ENCODE measurements around the gene TNFRSF14. TPM values are rescaled to one million over a fixed set of nuclear protein-coding genes. Genes with fewer than 3 reads are reported as not detected.

TNFRSF14 gene
- total RNA-seq, 4 donors from 2014 or later, result 3.4 to 11.5 (median 5.0) TPM

DNA sequence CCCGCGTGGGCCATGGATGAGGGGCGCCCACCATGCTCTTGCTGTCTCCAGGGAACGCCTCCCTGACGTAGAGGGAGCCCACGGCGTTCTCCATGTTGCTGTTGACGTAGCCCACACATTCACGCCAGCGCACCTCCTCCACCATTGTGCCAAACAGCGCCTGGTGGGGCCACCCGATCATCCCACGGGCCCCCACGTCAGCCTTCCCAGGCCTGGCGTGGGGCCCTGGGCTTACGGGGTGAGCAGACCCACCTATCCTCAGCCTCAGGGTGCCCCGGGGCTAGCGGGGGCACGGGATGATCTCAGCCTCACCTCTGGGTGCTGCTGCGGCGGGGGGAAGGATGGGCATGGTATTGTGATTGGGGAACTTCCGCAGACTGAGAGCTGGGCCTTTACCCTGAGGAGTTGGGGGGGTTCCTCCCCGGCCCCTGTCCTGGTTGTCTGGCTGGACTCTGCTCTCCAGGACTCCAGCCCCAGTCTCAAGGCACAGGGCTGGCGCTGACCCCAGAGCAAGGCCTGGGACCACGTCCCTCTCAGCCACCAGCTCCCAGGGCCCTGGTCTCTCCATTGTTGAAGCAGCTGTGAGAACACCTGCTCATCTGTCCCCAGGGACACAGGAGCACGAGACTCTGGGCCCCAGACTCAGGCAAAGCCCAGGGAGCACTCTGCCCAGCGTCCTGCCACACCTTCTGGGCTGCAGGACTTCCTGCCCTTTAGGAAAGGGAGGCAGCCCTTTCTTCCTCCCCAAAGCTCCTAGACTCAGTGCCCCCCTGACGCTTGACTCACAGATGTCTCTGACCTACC is 40.6 kb downstream of the TNFRSF14 start:
- in situ Hi-C loops (cut with MboI; ENCODE audit: low sequenced_read_pairs in 4 of 4), result loop anchor here in 2 of 4 donors (25.0 kb wide), 1 partner anchor 409 kb away; the partner anchor contains the start of gene FAAP20 (in 2 of the 2)
- no peak for TF ChIP-seq POLR2A (IDR thresholded peaks at IDR 0.05)
- TF ChIP-seq, protein P1, sequence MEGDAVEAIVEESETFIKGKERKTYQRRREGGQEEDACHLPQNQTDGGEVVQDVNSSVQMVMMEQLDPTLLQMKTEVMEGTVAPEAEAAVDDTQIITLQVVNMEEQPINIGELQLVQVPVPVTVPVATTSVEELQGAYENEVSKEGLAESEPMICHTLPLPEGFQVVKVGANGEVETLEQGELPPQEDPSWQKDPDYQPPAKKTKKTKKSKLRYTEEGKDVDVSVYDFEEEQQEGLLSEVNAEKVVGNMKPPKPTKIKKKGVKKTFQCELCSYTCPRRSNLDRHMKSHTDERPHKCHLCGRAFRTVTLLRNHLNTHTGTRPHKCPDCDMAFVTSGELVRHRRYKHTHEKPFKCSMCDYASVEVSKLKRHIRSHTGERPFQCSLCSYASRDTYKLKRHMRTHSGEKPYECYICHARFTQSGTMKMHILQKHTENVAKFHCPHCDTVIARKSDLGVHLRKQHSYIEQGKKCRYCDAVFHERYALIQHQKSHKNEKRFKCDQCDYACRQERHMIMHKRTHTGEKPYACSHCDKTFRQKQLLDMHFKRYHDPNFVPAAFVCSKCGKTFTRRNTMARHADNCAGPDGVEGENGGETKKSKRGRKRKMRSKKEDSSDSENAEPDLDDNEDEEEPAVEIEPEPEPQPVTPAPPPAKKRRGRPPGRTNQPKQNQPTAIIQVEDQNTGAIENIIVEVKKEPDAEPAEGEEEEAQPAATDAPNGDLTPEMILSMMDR (IDR thresholded peaks at IDR 0.05 in 4 of 5, conservative IDR thresholded peaks at IDR 0.05 in 1 of 5), result no peak
- no peak for ATAC-seq

DNA sequence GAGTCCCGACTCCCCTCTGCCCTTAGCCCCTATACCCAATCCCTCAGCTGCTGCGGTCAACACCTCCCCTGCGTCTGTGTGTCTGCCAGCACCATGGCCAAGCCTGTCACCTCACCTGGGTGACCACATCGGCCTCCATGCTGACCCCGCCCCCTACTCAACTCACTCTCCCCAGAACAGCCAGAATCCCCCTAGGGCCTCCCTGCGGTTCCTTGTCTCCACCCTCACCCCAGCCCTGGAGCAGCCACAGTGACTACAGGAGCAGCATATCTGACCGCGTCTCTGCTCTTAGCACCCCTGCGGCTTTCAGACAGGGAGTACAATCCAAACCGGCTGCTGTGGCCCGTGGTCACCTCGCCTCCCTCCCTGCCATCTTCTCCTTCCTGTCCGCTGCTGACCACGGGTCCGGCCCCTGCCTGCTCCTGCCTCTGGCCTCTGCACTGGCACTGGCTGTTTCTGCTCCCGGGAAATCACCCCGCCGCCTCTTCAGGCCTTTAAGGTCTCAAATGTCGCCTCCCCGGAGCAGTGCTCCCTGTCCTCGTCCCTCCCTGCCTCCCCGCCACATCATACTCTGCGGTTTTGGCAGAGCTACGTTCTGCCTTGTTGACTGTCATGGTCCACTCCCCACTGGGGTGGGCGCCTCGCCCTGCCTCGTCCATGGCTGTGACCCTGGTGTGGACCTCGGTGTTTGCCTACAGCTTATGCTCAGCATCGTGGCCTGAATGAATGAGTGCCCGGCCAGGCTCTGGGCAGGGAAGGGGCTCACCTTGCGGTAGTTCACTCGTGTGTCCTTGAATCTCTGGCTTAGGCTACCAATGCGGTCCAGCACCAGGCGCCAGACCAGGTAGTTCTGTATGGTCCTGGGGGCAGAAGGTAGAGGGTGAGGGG is 41.5 kb downstream of the TNFRSF14 start:
- intact Hi-C loops (cut with DNase I; ENCODE audit: low total_unique reads), result no loop called here
- in situ Hi-C loops (cut with MboI; ENCODE audit: low sequenced_read_pairs in 4 of 4), result loop anchor here in 2 of 4 donors (25.0 kb wide), 1 partner anchor 410 kb away; the partner anchor contains the start of gene FAAP20 (in 2 of the 2)
- H3K27me3 ChIP-seq, result peaks cover 3 to 27% (median 10%) of the 10 kb centered on the region in 3 donors

More for the DNA sequence above, 40.6 kb downstream of the TNFRSF14 start:
- intact Hi-C loops (cut with DNase I; ENCODE audit: low total_unique reads), result no loop called here
- Histone ChIP-seq H3K4me3 (no peak overlapping the region), H3K27me3 (peaks cover 3 to 28% (median 5%) of the 10 kb centered on the region in 3 donors), H3K36me3 (no peaks in the 10 kb centered on the region), H3K27ac (no peak overlapping the region), H3K9me3 (no peaks in the 10 kb centered on the region), H3K4me1 (no peaks in the 10 kb centered on the region)
- DNase-seq, result no peak

DNA sequence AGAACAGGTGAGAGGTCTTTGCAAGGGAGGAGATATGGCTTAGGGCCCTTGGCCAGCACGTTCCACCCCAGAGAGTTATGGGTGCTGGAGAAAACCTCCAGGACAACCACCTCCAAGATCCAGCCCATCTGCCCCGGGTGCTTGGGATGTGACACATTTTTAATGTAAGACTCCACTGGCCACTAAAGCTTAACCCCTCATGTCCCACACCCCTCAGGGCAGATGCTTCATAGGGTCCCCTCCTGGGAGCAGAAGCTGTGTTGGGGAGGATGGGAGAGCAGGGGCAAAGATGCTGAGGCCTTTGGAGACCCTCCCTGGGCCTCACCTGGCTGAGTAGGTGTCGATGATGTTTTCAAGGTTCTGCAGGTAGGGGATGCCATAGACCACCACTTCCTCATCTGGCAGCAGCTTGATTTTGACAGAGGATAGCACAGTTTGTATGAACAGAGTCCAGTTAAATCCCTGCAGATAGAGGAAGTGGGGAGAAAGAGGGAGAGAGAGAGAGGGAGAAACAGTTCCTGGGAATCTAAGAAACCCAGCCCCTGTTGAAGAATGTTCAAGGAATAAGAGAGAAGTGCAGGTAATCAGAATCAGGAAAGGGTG is 42.3 kb downstream of the TNFRSF14 start:
- no peaks in the 10 kb centered on the region for H3K9me3 ChIP-seq
- no peak for DNase-seq
- no peak for ATAC-seq
- H3K4me1 ChIP-seq, result no peaks in the 10 kb centered on the region
- no peaks in the 10 kb centered on the region for H3K36me3 ChIP-seq
- no peak overlapping the region for H3K4me3 ChIP-seq
- intact Hi-C loops (cut with DNase I; ENCODE audit: low total_unique reads), result no loop called here
- TF ChIP-seq, protein P1 (IDR thresholded peaks at IDR 0.05 in 4 of 5, conservative IDR thresholded peaks at IDR 0.05 in 1 of 5), result no peak
- TF ChIP-seq POLR2A (IDR thresholded peaks at IDR 0.05), result no peak
- H3K27me3 ChIP-seq, result peaks cover 6 to 23% (median 12%) of the 10 kb centered on the region in 3 donors
- in situ Hi-C loops (cut with MboI; ENCODE audit: low sequenced_read_pairs in 4 of 4), result loop anchor here in 2 of 4 donors (25.0 kb wide), 1 partner anchor 411 kb away; the partner anchor contains the start of gene FAAP20 (in 2 of the 2)
- no peak overlapping the region for H3K27ac ChIP-seq

More for the DNA sequence above, 41.5 kb downstream of the TNFRSF14 start:
- Histone ChIP-seq H3K4me1 (no peaks in the 10 kb centered on the region), H3K4me3 (no peak overlapping the region), H3K36me3 (no peaks in the 10 kb centered on the region), H3K9me3 (no peaks in the 10 kb centered on the region), H3K27ac (no peak overlapping the region)
- no peak for DNase-seq
- TF ChIP-seq POLR2A (IDR thresholded peaks at IDR 0.05), result no peak
- TF ChIP-seq, protein P1 (IDR thresholded peaks at IDR 0.05 in 4 of 5, conservative IDR thresholded peaks at IDR 0.05 in 1 of 5), result no peak
- no peak for ATAC-seq

DNA sequence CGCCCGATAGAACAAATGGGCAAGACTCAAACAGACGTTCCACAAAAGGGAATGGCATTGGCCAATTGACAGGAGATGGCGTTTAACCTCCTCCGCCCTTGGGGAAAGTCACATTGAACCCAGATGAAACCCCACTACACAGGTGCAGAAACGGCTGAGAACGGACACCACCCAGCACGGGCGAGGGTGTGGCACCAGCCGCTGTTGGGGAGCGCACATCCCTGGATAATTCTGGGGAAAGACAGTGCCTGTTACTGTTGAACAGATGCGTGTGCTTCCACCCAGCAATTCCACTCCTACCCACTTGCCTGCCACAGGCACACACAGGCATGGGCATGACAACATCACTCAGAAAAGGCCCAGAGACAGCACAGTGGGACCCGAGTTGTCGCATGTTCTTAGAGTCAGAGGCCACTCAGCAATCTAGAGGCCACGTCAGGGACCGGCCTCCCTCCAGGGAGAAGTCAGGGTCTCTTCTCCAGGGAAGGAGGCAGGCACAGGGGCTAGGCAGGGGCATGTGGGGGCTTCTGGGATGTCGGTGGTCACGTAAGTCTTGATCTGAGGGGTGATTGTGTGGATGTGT is 45.6 kb downstream of the TNFRSF14 start:
- no peaks in the 10 kb centered on the region for H3K4me1 ChIP-seq
- H3K27me3 ChIP-seq, result peaks cover 9 to 13% (median 12%) of the 10 kb centered on the region in 3 donors
- intact Hi-C loops (cut with DNase I; ENCODE audit: low total_unique reads), result no loop called here
- no peak for ATAC-seq
- TF ChIP-seq, protein P1 (IDR thresholded peaks at IDR 0.05 in 4 of 5, conservative IDR thresholded peaks at IDR 0.05 in 1 of 5), result no peak
- TF ChIP-seq POLR2A (IDR thresholded peaks at IDR 0.05), result no peak
- no peak overlapping the region for H3K27ac ChIP-seq
- no peaks in the 10 kb centered on the region for H3K9me3 ChIP-seq
- in situ Hi-C loops (cut with MboI; ENCODE audit: low sequenced_read_pairs in 4 of 4), result no loop called here
- H3K4me3 ChIP-seq, result no peak overlapping the region
- DNase-seq, result no peak
- H3K36me3 ChIP-seq, result no peaks in the 10 kb centered on the region
